Hematopoietic multipotent progenitor cell treated with erythropoietin and hydrocortisone succinate and interleukin-3 and kit ligand, for 15 days (in vitro differentiated cells): Measurements from ENCODE around the gene CREB5.

ENCODE experiments used
- DNase-seq: peaks from one replicate; pipeline ENCODE4 v3.0.0-alpha.2; 2015; ENCODE audit warnings: low spot score

The CREB5 gene

DNA sequence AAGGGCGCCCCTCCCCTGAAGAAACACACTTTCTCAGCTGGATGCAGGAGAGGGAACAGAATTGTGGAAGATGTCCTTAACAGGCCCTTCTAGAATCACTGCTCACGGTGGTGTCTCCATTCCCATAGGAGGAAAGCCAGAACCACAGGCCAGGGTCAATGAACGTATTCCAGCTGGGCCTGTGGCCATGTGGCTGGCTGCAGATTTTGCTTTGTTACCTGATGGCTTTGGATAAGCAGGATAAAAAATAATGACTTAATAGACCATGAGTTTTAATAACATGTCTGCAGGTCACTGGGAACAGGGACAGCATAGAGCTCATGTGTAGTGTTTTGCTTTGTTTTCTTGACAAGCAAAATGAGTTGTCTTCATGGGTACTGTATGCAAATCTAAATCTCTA lies 335.5 kb downstream of the CREB5 start:
- no peak for DNase-seq

- no peak for DNase-seq
These were observed 336.0 kb downstream of the CREB5 start for GRCh38 chr7:28748346-28748745.

GRCh38 chr7:28748933-28749584 lies 336.7 kb downstream of the CREB5 start:
- no peak for DNase-seq

- no peak for DNase-seq
These were observed 337.3 kb downstream of the CREB5 start for GRCh38 chr7:28749638-28750037.

DNA sequence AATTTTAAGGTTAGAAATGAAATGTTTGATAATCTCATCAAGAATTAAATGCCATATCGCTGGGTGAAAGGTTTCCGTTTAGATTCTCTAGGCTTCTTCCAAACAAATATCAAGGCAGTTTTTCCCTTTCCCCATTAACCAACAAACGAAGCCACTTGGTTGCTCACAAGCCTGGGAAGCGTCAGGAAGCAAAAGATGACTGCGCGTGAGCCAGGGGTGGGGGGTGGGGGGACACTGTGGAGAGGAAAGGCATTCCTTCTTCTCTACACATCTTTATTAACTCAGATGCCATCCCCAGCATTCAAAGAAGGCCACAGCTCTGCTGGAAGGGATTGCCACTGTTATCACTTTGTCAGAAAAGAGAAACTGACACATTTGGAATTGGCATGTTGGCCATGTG lies 338.7 kb downstream of the CREB5 start:
- no peak for DNase-seq

DNA sequence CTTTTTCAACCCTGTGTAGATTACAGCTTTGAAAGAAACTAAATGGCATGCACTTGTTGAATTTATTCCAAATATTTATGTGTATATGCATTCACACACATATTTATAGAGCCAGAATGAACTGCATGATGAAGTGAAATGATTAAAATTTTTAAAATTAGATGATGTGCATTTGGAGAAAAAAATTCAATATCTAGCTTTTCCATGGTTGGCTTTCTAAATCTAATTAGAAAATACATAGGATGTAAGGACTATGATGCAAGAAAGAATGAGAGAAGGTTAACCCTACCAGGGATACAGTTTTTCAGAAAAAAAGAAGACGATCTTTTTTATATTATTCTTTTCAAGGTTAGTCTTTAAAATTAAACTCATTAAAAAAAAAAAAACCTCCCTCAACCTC lies 341.3 kb downstream of the CREB5 start:
- DNase-seq = no peak

DNA sequence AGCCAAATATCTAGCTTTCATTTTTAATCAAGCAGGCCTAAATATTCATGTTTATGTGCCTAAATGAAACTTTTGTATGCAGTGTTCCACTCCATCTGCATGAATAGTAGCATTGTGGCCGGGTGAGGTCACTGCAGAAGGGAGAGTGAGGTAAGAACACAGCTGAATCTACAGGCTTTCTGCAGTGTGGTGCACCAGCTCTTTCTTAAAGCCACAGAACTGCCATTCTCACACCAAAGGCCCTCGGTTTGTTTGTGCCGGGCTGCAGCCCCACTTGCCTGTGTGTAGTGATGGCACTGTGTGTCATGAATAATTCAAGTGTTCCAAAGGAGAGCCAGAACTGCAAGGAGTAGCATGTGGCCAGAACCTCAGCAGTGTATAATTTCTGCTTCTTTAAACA lies 341.7 kb downstream of the CREB5 start:
- no peak for DNase-seq

GRCh38 chr7:28754447-28754846 lies 342.1 kb downstream of the CREB5 start:
- no peak for DNase-seq

DNA sequence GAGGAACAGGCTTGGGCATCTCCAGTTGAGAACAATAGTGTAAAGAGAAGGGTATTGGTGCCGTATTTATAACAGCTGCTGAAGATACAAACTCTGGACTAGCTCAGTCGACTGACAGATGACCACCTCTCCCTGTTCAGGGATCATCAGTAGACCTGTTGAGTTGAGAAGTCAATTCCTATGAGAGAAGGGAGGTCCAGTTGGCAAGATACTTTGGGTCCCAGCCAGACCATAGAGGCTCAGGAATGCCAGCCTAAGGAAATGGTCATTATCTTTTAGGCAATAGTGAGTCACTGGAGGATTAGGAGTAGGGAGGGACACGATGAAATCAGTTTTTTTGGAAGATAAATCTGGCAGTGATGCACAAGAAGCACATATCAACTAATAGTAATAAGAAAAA lies 342.9 kb downstream of the CREB5 start:
- no peak for DNase-seq

DNA sequence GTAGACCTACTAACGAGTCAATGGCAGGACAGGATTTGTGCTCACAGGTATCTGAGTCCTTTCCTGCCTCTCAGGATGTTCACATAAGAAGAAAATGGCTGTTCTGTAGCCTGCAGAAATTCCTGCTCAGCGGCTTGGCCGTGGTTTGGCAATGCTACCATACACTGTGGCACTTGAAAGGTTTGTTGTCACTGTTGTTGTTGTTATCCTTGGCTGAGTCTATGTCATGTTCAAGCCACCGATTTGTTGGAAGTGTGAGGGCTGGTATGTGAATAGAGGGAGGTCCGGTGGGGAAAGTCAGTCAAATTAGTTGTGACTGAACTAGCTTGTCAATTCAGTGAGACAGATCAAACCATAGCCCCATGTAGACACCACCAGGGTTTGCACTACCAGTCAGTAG lies 345.9 kb downstream of the CREB5 start:
- DNase-seq = no peak

GRCh38 chr7:28759475-28759971 lies 347.2 kb downstream of the CREB5 start:
- DNase-seq = no peak

DNA sequence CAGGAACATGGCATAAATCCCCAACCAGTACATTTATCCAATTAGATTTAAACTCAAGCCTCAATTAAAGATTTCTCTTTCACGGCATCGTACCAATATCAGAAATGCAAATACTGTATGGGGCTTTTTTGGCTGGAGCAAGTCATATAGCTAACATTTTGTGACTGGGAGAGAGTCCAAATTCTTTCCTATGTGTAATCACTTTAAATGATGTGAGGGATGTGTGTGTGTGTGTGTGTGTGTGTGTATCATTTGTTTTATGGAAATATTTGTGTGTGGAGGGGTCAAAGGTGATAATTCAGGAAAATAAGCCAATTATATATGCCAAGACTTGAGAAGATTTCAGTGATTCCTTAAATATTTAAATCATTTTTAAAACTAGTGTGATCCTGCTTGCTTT lies 349.2 kb downstream of the CREB5 start:
- DNase-seq = no peak

DNA sequence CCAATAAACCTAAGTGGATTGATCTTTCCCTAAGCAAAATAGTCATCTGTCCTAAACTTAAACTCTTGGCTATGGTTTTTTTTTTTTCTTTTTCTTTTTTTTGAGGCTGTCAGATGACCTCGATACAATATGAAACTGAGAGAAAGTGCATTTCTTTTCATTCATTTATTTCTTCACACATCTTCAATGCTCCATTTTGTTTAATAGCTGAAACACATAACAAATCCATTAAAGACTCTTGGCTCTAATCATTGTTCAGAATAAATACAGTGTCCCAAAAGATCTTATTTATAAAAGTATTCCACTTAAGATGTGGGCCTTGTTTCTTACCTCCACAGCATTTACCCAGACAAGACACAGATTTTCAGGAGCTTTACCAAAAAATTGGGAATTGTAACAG lies 350.3 kb downstream of the CREB5 start:
- DNase-seq = no peak

- no peak for DNase-seq
These were observed 354.0 kb downstream of the CREB5 start for GRCh38 chr7:28766359-28766758.

DNA sequence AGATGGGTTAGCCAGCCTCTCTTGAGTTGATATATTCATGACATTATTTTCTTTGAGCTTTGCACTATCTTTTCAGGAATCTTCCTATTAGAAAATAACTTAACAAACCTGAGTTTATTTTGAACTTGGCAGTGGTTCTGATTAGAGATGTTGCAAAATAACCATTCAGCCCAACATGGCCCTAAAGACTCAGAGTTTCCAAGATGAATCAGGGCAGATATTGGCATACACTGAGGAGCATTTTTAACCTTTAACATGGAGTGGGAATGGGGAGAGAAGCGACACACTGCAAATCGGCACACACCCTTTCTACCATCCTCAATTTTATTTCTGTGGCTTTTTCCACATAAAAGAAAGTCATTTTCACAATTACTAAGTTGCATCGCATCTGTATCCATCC lies 355.0 kb downstream of the CREB5 start:
- no peak for DNase-seq

DNA sequence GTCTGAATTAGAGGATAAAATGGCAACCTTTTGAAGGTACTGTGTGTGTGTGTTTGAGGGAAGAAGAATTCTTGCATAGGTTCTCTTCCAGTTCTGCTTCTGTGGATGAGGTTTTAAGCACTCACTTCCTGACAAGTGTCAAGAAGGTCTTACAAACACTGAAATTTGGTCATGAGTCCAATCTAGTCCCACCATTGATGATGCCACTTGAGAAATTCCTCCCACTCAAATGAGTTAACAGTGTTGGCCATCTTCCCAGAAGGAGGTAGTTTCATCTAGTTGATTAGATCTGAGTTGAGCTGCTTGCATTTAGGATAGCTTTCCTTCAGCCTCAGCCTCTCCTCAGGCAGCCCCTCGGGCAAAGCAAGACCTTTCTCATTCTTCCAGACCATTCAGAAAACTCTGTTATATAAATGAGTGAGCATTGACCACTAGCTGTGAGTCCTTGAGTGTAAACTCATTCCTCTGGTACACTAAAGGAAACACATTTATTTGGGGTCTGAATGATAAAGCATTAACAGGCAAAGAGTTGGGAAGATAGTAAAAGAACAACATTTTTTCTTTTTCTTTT lies 356.3 kb downstream of the CREB5 start:
- DNase-seq = no peak

DNA sequence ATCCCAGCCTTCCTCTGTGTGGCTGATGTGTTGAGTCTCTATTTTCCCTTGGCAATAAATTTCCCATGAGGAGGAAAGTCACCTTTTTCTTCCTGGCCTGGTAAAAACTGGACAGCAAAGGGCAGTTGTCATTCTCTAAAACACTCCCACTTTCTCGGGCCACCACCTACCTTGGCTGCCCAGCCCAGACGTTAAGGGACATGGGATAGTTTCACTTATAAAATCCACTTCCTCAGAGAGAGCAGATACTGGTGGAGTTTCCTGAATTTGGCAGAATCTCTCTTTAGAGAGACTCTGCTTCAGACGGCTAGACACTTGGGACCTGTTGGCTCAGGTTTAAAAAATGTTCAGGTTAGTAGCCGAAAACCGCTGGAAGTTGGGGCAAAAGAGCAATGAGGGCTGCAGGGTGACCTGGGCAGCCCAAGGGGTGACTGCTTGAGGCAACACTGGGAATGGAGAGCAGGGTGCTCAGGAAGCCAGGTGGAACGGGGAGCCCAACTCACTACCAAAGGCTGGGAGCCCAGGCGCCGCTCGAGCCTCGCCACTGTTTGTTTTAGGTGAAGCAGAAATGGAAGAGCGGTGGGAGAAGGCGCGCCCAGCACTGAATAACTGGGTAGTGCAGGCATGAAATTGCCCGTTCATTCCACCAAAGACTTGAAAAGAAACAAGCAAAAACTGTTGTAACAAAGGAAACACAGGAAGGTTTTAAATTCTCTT lies 359.7 kb downstream of the CREB5 start:
- no peak for DNase-seq

DNA sequence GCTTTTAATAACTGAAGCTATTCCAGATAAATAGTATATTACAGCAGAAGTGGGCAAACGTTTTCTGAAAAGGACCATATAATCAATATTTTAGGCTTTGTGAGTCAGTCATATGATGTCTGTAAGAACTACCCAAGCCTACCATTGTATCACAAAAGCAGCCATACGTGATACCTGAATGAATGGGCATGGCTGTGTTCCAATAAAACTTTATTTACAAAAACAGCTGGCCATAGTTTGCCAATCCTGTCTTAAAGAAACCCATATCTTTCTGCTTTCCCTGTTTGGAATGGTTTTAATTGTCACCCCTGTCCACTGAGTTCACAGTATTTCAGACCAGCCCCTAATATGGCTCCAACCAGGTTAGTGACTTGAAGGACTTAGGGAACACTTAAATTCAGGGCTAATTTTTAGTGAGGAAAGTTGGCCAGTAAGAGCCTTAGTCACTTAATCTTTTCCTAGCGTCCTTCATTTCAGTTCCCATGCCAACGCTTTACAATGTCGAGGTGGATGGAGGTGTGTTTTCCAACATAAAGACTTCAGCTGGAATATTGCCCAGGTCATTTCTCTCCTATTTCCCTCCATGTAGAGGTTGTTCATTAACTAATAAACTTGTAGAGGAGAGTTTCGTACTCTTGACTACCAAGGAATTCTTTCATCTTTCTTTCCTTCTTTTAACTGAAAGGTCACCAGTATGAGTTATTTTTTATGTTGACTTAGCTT lies 361.3 kb downstream of the CREB5 start:
- DNase-seq = no peak

DNA sequence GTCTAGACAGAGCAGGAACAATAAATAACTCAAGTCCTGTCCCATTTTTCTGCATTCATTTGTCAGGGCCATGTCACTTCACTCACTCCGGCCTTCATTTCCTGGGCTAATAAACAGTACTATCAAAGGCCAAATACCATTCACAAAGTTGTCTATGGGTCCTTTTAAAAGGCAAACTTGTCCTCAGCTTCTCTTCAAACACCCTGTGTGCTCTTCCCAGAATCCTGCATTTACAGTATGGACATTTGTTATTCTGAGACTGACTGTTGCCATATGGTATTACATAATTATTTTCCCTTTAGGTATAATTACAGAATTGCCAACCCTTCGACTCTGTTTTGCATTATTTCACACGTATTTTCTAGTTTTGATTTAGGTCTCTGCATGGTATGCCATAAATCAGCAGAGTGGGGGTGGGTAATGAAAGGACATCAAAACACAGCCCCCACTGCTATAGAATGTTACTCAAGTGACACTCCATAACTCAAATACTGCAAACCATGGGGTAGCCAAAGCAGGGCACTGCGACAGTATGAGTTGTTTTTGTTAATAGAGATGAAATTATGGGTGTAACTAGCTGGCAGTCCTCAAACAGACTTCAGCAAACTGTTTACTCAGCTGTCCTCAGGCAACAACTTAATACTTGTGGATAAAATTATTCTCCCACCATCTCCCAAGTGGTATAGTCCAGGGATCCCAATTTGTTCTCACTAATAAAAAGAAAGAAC lies 362.1 kb downstream of the CREB5 start:
- no peak for DNase-seq

DNA sequence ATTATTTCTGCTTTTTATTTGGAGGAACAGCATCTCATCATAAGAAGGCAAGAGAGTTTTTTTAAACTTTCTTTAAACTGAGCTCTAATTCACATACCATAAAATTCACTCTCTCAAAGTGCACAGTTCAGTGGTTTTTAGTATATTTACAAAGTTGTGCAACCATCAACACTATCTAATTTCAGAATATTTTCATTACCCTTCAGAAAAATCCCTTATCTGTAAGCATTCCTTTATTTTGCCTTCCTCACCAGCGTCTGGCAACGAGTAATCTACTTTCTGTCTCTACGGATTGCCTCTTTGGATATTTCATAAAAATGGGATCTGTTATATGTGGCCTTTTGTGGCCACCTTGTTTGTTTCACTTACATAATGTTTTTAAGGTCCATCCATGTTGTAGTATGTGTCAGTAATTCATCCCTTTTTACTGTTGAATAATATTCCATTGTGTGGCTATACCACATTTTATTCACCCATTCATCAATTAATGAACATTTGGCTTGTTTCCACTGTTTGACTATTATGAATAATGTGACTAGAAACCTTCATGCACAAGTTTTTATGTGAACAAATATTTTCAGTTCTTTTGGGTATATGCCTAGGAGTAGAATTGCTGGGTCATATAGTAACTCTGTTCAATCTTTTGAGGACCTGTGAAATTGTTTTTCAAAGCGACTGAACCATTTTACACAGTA lies 364.3 kb downstream of the CREB5 start:
- DNase-seq = no peak

DNA sequence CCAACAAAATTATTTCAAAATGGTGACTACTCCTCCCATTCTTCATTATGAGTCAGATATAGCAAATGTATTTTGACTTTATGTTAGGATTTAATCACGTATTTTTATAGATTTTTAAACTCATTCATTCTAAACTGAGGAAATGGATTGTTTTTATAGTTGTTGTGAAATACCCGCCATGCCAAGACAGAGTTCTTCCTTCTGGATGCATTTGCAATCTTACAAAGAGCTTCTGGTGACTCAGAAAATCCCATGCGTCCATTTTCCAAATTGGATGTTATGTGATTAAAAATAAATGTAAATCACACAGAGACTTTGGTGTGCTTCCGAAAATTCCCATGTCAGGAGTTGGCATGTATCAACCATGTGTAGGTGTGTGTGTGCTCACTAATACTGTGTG lies 366.5 kb downstream of the CREB5 start:
- DNase-seq = no peak

DNA sequence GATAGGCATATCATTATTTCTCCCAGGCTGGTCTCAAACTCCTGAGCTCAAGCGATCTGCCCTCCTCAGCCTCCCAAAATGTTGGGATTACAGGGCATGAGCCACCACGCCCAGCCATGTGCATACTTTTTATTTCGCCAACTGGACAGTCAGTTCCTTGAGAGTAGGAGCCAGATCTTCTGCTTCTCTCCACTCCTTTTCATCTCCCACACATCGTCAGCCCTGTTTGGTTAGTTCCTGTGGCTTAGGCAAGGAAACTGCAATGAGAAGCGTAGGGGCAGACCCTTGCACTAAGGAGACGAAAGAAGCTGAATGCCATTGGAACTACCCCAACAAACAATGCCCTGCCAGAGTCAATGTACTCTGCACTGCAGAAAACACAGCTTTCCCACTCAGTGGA lies 367.6 kb downstream of the CREB5 start:
- no peak for DNase-seq
